Activated CD8-positive, alpha-beta memory T cell treated with anti-CD3 and anti-CD28 coated beads for 48 hours (primary cell): Measurements from ENCODE around the gene GIN1.
A peak's percentile ranks its signal among the peaks of the same experiment; 100 is the strongest.
"Not testable (repeated sequence)": the region's sequence is repeated elsewhere in the genome, so short reads cannot be mapped to it uniquely, and the experiment has no call there.

Experiments
- DNase-seq, 3 experiments: peaks; one replicate each; pipeline ENCODE4 v3.0.0-alpha.2; 2020; ENCODE audit warnings: low read depth in 2 of 3, low spot score in 2 of 3

Gene GIN1, protein sequence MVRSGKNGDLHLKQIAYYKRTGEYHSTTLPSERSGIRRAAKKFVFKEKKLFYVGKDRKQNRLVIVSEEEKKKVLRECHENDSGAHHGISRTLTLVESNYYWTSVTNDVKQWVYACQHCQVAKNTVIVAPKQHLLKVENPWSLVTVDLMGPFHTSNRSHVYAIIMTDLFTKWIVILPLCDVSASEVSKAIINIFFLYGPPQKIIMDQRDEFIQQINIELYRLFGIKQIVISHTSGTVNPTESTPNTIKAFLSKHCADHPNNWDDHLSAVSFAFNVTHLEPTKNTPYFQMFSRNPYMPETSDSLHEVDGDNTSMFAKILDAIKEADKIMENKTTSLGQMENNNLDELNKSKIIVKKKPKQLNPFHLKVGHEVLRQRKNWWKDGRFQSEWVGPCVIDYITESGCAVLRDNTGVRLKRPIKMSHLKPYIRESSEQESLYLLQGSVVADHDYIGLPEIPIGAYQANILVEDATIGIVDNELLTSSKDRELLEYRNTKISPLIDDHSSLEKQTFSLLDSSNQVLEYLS

DNA sequence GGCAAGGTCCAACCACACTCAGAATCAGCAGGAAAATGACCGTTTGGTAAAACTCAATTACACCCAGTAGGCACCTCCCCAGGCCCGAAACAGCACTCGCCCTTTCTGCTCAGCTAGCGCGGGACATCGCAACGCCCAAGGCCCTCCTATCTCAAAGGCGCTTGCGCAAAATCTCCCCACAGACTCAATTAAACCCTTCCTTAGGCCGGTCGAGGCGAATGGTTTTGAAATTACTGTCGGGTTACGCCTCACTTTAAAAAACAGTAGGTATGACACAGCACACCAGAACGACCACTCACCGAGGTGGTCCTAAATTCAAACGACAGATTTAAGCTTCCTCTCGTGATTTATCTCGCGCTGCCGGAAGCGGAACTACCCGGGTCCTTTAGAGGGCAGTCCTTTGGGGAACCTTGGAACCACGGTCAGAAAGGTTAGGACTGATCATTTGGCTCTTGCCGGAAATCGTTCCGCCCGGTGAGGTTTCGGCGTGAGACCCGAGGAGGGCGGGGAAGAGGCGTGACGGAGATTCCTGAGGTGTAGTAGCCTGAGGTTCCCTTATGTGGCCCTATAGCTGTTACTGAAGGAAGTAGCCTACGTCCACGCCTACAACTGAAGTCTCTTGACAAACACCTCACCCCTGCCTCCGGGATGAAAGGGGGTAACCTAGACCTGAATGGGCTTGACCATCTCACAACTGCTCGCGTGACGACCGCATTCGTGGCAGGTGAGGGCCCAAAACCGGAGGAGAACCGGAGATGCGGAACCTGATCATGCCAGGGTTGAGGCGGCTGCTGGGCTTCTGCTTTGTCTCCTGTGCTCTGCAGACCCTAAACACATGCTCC is at the start of gene GIN1, which contains the start of gene PPIP5K2:
Gene GIN1, minus strand, starts transcription at position 374 of the 842 bp plus-strand sequence. CDS start 11,431 bp downstream, outside the sequence.
Gene PPIP5K2, plus strand, starts transcription at position 537 of the 842 bp plus-strand sequence. CDS start 9,289 bp downstream, outside the sequence.
- DNase-seq = peak; percentile 89 to 90 (median 89)

DNA sequence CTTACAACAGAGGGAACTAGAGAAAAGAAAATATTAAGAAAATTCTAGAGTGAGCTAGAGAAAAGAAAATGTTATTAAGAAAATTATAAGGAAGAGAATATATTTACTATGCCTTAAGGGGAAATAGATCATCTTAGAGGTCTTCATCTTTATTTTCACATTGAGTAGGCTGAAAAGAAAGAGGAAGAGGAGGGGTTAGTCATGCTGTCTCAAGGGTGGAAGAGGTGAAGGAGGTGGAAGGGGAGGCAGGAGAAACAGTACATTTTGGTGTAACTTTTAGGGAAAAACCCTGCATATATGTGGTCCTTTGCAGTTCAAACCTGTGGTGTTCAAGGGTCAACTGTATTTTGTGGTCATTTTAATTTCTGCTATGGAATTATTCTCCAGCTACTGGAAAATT is 46.8 kb upstream of the GIN1 start:
- DNase-seq = no peak

- no peak for DNase-seq
These were observed 31.2 kb upstream of the GIN1 start for GRCh38 chr5:103151156-103151555.

DNA sequence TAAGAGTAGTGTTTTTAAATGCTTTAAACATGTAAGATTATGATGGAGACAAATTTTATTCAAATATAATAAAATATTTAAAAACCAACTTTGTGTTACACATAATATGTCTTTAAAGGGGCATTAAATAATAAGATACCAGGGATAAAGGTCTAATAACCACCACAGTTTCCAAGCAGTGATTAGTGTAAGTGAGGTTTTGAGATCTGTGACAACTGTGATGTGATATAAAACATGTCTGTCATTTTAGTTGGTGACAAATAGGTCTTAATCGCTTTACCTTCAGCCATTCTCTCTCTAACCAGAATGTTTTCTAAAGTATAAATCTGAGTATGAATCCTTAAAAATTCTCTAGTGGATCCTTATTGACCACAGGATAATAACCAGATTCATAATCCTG is 28.3 kb upstream of the GIN1 start:
- DNase-seq = no peak

DNA sequence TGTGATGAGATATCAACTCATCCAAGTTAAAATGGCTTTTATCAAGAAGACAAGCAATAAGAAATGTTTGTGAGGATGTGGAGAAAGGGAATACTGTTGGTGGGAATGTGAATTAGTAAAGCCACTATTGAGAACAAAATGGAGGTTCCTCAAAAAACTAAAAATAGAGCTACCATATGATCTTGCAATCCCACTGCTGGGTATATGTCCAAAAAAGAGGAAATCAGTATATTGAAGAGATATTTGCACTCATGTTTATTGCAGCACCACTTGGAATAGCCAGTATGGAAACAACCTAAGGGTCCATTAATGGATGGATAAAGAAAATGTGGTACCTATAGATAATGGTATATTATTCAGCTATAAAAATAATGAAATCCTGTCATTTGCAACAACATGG is 25.3 kb upstream of the GIN1 start:
- no peak for DNase-seq

- not testable (repeated sequence) for DNase-seq
These were observed 22.2 kb upstream of the GIN1 start for GRCh38 chr5:103142132-103142531.

GRCh38 chr5:103139264-103139865 is 19.4 kb upstream of the GIN1 start:
- DNase-seq = peak in 2 of 3 experiments; percentile 32 to 59

DNA sequence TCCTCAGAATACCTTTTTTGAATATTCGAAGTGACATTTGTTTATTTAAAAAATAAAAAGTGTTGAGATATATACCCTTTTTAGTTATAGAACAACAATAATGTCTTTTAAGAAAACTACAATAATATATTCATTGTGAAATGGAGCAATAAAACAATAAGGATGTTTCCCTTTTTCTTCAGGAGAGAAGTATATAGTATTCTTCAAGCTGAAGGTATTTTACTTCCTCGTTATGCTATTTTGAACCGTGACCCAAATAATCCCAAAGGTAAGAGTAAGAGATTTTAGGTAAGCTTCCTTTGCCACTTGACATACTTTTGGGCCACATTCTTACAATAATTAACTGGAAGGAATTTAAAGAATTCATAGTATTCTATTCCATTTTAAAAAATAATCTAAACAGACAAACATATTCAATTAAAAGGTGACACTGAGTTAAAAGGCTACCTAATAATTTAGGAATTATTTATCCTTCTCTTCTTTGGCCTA is 18.3 kb upstream of the GIN1 start:
- DNase-seq = no peak

- DNase-seq = no peak
These were observed 15.5 kb upstream of the GIN1 start for GRCh38 chr5:103135461-103135860.

DNA sequence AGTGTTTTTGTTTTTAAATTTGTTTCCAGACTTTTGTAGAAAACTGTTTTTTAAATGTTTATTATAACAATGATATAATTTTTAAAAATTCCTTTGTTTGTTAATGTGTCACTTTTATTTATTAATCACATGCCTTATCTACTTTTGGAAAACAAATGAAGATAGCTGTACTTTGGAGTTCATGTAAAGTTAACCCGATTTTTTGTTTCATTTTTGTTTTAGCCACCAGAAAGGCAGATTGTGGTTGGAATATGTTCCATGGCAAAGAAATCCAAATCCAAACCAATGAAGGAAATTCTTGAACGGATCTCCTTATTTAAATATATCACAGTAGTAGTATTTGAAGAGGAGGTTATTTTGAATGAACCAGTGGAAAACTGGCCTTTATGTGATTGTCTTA is 13.3 kb upstream of the GIN1 start:
- DNase-seq = no peak

DNA sequence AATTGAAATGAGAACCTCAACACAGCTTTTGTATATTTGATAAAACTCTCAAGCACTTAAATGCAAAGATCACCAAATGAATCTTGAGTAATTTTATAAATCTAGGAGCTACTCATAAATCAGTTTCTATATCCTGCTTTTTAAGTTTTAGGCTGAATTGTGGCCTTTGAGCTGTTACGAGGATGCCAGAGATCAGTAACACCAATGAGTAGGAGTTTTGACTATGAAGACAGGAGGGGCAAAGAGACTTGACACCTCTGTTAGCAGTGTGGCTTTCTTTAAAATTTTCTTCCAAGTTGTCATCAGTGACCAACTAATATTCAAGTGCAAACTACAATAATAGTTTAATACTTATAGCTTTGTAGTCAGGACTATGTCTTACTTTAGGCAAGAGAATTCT is 12.7 kb upstream of the GIN1 start:
- no peak for DNase-seq

GRCh38 chr5:103128202-103128601 is 8.3 kb upstream of the GIN1 start:
- no peak for DNase-seq

DNA sequence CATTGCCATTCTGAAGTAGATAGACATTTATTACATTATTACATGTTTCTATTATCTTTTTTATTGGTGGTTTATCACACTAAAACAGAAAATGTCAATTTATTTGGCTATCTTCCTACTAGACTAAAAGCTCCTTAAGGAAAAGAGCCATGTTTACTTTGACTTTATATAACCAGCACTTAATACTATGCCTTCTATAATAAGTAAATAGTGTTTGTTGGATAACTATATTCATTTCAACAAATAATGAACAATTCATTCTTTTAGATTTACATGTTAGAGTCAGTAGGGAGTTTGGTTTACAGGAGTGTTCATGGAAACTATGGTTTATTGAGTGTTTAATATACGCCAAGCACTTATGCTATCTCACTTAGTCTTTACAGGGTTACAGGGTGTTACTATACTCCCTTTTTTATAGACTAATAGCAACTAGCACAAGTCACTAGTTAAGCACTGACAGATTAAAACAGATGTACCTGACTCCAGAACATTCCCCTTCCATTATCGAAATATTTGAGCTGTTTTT is 7.4 kb upstream of the GIN1 start:
- no peak for DNase-seq

GRCh38 chr5:103126557-103126956 is 6.6 kb upstream of the GIN1 start:
- DNase-seq = no peak

GRCh38 chr5:103122242-103122641 is 2.3 kb upstream of the GIN1 start:
- DNase-seq = no peak

GRCh38 chr5:103120607-103121200 is 766 bp upstream of the GIN1 start:
- no peak for DNase-seq

DNA sequence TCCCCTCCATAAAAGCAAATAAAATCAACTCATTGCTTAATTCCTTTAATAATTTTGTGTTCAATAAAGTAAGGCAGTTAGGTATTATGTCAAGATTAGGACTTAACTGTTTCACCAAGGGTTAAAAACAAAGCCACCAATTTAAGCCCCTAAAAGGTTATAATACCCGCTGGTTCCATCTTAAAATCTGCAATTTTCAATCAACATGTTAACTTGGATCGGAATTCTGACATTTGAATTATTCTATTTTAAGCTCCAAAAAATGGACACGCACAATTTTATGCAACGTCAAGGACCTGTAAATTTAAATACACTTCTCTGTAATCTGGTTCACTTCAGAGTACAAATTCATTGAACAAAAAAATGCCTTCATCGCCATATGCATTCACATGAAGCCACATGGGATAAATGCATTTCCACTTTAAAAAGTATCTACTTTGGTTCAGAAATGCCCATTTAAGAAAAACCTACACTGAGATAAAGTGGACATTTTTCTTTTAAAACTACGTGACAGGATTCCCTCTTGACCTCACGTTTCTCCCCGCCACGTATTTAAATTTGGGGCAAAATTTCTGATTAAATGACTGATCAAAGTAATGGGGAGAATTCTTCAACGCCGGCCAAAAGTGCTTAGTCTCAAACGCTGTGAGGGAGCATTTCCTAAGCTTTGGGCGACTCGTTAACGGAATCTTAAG is 721 bp downstream of the GIN1 start:
- DNase-seq = no peak

DNA sequence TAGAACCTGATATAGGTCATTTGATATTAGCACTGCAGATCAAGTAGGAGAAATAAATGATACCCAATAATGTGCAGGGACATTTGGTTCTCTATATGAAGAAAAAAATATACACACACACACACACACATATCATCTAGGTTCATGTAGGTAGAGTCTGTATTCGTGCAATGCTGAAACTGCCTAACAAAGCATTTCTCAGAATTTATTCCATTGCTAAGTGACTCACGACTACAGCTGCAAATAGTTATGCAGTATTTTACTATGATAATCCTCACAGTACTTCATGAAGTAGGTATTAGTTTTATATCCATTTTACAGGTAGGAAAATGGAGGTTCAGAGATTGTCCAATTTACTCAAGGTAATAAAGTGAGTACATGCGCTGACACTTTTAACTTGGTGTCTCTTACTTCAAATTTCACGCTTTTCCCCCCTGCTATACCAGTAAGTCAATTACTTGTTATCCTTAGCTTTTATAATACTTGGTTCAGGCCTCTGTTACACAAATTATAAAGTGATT is 2.4 kb downstream of the GIN1 start:
- no peak for DNase-seq

- no peak for DNase-seq
These were observed 5.5 kb downstream of the GIN1 start for GRCh38 chr5:103114440-103114839.

DNA sequence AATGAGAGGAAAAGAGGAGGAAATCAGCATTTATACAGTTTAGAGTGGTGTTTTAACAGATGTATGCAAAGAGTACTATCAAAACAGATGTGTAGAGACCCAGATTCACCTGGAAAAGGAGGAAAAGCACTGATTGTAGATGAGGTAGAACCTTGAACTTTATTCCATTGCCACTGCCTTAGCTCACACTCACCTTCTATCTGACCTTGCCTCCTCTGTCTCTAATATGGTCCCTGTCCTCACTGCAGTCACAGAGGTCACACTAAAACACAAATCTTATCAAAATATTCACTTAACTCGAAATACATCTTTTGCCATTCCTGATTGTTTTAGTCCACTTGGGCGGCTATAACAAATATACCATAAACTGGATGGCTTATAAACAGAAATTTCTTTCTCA is 7.0 kb downstream of the GIN1 start:
- no peak for DNase-seq
